Stimulated activated CD4-positive, alpha-beta T cell treated with anti-CD3 and anti-CD28 coated beads, Interleukin-2, amount 100 ng/mL, for 4 hours (primary cell): Measurements from ENCODE around the gene TSHR.

Source experiments
- DNase-seq: peaks from one replicate; pipeline ENCODE4 v3.0.0-alpha.2; 2020; ENCODE audit warnings: low read depth

TSHR gene

DNA sequence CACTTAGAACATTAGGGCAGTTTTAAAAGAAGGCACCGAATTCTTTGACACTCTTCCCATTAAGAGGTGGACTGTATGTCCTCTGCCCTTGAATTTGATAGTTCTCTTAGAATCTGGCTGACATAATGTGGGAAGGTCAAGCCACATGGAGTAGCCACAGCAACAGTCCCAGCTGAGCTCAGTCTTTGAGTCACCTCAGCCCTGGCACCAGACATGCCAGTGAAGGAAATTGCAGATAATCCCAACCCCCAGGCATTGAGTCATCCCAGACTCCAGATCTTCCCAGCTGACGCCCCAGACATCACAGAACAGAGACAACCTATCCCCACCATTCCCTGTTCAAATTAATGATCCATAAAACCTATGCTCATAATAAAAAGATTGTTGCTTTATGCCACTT lies 181.9 kb downstream of the TSHR start:
- no peak for DNase-seq

DNA sequence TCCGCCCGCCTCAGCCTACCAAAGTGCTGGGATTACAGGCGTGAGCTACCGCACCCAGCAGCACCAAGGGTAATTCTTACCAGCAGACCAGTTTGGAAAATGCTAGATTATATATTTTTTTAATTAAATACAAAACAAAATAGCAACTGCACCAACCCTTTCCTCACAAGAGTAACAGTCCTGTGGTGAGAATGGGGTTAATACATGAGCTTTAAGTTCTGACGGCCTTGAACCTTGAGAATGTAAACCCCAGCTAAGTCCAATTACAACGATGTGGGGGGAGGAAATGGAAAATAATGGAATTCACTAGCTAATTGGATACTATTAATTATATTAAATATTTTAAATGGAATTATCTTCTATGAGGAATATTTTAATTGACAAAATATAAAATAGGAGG lies 183.0 kb downstream of the TSHR start:
- no peak for DNase-seq

DNA sequence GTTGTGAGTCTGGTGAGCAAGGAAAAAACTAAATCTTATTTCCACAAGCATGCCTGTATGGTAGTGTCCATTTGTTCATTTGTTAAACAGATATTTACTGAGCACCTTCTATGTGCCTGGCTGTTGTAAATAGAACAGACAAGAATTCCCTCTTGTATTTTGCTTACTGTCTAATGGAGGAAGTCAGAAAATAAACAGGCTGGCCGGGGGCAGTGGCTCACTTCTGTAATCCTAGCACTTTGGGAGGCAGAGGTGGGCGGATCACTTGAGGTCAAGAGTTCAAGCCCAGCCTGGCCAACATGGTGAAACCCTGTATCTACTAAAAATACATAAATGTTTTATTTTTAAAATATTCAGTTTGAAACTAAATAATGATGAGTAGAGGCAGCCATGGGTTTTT lies 186.0 kb downstream of the TSHR start:
- no peak for DNase-seq

DNA sequence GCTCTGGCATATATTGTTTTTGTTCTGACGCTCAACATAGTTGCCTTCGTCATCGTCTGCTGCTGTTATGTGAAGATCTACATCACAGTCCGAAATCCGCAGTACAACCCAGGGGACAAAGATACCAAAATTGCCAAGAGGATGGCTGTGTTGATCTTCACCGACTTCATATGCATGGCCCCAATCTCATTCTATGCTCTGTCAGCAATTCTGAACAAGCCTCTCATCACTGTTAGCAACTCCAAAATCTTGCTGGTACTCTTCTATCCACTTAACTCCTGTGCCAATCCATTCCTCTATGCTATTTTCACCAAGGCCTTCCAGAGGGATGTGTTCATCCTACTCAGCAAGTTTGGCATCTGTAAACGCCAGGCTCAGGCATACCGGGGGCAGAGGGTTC lies 188.4 kb downstream of the TSHR start:
- DNase-seq: no peak

DNA sequence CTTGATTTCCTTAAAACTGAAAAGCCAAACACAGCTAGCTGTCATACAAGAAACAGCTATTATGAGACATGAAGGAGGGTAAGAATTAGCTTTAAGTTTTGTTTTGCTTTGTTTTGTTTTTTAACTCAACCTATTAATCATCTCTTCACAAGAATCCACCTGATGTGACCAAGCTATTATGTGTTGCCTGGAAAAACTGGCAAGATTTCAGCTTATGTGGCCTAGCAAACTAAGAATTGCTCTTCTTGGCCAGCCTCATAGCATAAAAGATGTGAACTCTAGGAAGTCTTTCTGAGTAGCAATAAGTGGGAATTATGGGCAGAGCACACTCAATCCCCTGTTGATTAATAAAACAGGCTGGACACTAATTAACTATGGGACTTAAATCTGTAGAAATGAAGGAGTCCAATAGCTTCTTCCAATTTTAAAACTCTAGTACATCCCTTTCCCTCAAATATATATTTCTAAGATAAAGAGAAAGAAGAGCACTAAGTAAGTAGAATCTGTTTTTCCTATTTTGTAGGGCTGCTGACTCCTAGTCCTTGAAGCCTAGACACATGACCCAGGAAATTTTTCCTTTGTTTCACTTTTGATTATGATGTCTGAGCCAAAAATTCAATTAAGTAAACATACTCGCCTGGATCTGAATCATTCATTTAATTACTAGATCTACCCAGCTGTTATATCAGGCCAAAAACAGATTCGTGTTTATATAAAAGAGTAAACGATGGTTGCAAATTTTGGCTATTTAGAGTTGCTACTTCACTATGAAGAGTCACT lies 189.6 kb downstream of the TSHR start:
- no peak for DNase-seq

DNA sequence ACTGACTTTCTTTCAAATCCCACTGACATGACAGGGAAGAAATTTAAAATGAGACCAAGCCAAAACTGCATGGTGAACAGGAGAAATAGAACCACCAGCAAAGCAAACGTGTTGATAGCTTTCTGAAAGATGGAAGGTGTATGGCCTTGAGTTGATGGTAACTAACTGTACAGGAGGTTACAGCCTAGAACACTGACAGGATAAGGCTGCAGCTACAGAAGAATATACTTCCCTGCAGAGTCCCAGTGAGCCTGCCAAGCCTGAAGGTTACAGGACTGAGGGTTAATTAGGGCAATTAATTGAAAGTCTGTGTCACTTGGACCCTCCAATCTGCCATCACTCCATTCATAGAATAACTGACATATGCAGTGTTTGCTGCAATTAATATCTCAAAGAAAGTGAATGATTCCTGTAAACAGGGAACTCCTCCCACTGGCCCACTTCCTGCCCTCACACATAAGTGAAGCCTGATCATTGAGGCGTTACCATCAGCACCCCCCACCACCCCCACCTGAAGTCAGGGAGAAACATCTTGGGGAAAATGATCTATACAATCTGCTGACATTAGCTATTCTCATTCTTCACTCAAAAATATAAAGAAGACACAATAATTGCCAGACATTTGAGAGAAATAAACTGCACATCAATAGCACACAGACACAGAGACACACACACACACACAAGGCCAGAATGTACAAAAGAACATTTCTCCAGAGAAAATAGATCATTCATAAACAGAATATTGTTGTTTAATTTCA lies 191.9 kb downstream of the TSHR start:
- no peak for DNase-seq

DNA sequence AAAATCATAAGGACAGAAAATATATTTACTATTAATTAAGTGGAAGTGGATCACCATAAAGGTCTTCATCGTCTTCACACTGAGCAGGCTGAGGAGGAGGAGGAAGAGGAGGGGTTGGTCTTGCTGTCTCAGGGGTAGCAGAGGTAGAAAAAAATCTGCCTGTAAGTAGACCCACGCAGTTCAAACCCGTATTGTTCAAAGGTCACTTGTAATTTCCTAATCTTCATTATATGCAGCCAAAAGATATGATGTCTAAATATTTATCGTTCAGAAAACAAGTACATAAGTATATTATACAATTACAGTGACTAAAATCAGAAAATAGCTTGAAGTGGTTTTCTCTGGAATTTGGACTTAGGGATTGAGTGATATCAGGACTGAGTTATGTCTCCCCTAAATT lies 193.2 kb downstream of the TSHR start:
- DNase-seq: no peak

DNA sequence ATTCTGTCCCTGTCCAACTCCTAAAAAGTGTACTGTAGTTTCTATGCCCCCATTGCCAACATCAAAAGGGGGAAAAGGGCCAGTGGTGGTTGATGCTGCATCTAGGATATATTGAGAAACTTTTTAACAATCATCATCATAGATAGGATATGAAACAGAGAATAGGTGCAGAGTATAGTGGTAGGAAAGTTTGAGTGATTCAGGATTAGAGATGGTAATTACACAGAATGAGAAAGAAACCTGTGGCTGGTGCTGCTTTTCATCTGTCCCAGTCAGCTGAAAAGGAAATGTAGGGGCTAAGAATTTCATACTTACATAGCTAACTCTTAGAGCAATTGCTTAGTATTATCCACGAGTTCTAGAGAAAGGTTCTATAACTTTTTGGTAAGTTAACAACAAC lies 197.8 kb downstream of the TSHR start:
- no peak for DNase-seq

DNA sequence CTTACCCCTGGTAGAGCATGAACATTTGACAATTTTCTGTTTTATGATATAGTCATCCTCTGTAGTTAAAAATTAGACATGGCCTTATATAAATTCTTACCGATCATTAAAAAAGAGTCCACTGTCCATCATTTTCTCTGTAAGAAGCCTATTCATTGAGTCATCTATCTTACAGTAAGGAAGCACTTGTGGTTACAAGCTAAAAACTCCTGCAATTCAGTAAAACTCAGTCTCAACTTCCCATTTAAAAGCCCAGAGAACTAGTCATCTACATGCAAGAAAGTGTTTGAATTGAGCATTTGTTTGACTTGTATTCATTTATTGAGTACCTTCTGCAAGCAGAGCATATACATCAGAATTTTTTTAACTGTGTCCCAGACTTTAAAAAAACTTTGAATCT lies 202.0 kb downstream of the TSHR start:
- no peak for DNase-seq

DNA sequence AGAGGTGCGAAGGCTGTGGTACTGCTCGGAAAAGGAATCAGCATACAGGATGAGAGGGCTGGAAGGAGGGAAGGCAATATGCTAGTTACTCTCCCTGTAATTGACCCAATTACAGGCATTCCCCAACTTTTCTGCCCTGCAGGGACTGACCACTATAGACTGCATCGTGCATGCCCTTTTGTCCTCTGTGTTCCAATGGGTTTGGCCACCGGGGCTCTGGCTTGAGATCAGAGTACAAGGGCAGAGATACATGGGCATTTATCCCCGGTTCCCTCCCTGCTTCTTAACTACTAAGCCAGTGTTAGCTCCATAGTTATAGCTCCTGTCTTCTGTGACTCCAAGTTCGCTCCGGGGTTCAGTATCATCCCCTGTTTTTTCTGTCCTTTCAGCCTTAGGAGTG lies 205.7 kb downstream of the TSHR start:
- DNase-seq: no peak

DNA sequence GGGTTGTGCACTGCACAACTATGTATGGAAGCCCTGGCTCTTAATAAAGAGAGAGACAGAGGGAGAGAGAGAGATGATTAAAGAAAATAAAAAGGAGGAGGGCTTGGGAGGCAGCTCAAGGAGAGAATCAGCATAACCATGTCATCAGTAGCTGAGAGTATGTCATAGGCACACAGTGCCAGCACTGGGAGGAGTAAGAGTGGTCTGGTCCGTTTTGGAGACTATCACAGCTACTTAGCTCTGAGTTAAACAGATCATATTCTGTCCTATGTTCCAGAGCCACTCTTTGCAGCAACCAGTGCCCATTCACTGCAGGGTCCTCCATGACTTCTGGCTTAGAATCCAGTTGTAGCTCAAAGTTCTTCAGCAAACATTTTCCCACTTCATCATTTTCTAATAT lies 206.3 kb downstream of the TSHR start:
- DNase-seq: no peak

DNA sequence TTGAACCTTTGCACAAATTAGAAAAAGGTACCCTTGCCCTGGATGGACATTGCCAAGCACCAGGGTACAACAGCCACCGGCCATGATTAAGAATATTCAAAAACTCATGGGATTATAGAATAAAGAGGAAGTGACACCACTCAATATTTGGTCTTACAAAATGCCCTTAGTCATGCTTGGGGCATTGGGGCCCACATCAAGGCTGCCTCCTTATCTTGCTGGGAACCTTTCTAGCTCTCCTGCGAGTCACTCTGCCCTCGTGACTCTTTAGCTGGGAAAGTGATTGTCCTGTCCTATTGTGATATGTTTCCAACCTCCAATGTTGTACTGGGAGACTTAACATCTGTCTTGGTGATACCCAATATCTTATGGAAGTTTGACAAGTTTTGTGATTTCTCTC lies 207.5 kb downstream of the TSHR start:
- DNase-seq: no peak

DNA sequence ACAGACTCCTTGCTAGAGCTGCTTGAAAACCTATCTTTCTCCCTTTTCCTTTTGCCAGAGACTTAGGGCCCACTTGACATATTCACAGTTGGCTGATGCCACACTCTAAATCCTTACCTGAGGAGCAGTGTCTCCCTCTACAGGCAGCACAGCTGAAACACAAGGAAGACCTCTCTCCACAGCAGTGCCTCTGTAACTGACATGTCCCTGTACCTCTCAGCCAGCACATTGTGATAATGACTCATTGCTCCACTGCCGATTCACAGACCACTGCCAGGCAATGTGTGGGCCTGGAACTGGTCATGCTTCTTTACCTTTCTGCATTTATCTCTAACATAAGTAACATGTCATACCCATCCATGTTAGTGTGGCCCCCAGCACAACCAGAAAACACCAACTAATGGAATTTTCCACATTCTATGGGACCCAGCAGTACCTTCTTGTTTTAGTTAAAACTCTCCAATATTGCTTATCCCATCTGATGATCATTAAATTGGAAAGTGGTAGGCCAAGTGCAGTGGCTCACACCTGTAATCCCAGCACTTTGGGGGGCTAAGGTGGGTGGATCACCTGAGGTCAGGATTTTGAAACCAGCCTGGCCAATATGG lies 208.8 kb downstream of the TSHR start:
- peak; percentile 17 for DNase-seq

DNA sequence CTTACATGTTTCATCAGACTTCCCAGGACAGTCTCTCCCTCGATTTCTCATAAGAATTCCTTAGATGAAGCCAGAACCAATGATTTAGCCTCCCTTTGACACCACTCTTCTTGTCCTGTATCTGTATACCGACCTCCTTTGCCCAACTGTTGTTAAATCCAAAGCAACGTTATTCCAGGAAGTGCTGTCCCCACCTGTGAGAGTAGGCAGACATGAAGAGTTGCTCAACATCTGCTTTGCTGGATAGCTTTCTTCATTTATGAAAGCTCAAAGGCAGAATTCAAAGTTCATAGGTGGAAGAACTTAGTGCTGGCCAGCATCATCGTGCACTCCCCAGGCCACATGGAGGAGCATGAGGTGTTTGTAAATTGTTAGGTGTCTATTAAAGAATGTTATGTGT lies 209.8 kb downstream of the TSHR start:
- DNase-seq: no peak

DNA sequence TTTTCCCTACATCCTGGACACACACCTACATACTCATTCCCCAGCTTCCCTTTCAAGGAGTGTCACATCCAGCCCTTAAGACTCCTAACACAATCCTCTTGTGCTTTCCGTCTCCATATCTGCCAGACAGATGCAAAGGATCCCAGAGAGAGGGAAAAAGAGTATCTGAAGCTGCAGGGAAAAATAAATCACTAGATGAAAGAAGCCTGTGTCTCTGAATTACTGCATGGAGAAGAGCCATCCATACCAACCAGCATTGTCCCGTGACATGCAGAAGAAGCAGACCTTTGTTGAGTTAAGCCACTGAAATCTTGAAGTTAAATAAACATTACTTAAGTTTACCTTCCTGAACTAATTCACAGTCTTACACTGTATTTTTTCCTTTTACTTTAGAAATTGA lies 210.7 kb downstream of the TSHR start:
- DNase-seq: no peak

DNA sequence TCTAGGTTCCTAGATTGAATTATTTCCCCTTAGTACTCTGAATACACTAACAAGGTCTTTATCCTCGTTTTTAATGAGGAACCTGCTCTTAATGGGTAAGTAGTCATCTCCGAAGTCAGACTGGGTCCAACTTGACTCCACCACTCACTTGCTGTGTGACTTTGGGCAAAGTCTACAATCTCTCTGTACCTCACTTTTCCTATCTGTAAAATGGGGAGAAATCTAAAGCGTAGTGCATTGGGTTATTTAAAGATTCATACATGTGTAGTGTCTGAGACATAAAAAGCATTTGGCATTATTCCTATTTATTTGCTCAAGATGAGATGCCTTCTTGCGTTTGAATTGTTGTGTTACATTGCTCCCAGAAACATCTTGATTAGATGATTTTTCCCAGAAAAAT lies 213.8 kb downstream of the TSHR start:
- DNase-seq: no peak

DNA sequence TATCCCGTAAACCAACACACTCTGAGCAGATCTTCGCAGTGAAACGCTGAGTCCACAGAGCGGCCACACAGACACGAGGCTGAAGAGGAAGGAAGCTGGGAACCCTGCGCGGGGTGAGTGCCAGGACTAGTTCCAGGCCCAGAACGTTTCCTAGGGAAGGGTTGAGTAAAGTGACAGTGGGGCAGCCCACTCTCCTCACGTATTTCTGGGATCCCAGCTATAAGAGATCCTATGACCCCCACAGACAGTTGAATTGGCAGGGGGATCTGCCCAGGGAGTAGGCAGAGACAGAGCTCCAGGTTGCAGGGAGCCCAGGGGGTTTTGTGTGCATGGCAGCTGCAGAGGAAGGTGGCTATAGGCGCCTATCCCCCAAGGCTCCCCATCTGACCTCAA lies 214.3 kb downstream of the TSHR start:
- no peak for DNase-seq

DNA sequence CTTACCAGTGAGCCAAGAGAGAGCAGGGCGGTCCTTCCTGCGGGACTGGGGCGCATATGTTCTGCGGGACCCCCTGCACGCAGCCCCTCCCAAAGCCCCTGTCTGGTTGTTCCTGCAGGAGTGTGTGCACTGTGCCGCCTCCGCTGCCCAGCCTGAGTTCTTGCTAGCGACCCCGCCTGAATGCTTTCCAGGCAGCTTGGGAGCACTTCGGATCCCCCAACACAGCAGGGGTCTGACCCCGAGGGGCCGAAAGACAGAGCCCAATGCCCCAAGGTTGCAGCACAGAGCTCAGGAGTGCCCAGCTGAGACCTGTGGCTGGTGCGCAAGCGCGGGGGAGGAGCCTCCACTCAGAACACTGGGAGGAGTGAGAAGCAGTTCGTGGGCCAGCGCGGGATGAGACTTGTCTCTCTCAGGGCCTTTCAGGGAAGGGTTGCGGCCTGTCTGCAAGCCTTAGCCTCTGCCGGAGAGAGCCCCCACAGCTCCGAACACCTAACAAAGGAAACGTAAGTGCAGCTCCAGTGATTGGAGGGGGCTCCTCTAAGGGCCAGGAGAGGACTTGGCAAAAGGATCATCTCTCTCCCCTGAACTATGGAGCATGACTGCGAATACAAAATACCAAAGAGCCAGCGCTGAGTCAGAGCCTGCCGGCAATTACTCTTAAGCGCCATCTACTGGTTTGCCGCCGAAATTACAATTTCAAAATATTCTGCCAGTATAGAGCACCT lies 214.8 kb downstream of the TSHR start:
- DNase-seq: peak; percentile 83

DNA sequence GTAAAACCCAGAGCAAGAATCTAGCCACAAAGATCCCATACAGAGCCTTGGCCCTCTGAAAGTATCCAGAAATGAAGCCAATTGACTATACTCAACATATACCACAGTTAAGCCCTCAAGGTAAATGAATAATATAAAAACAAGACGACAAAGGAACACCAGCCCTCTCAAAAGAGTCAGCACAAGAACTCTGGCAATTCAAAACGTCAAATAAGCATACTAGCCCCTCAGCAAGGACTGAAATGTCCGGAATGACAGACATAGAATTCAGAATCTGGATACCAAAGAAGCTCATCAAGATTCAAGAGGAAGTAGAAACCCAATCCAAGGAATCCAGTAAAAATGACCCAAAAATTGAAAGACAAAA lies 215.4 kb downstream of the TSHR start:
- no peak for DNase-seq

DNA sequence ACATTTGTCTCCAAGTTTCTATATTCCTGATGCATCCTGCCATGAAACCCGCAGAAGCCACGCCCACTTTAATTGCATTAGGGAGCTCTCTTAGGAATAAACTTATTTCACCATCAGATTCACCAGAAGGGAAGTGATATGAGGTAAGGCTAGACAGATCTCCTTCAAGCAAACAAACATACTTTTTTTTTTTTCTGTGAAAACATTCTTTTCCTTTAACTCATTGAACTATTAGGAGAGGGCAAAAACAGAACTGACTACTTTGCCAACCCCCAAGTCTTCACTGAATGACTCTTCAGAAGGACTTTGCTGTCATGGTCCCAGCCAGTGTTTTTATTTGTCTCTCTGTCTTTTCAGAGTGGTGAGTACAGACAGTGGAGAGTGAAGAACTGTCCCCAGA lies 216.9 kb downstream of the TSHR start:
- DNase-seq: no peak

DNA sequence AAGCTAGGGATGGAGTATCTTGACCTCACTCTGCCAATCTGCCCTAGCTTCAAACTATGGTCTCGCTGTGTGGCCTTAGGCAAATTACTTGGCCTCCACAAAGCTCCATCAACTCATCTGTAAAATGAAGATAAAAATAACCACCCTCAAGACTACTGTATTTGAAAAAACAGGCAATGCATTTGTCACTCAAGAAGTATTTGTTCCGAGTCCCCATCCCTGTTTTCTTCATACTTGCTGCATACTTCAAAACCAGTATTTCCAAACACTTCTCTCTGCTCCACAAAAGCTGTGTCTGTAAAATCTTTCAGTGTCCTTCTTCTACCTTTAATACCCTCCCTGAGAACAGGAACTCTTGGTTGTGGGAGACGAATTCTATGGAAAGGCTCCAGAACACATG lies 217.5 kb downstream of the TSHR start:
- no peak for DNase-seq

DNA sequence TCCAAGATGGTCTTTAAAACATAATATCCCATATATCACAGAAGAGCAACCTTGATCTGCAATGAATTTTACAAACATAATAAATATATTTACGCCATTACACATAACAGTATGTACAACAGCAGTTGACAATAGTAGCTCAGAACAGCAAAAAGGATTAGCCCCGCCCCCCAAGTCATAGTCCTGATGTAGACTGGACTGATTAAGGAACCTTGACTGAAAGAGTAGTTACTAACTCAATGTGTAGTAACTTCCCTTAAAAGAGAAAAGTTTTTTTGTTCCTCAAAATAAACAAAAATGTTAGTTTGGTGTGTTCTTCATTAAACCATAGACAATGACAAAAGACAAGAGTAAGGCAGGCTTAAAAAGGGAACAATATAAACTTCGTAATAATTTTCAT lies 220.8 kb downstream of the TSHR start:
- no peak for DNase-seq

DNA sequence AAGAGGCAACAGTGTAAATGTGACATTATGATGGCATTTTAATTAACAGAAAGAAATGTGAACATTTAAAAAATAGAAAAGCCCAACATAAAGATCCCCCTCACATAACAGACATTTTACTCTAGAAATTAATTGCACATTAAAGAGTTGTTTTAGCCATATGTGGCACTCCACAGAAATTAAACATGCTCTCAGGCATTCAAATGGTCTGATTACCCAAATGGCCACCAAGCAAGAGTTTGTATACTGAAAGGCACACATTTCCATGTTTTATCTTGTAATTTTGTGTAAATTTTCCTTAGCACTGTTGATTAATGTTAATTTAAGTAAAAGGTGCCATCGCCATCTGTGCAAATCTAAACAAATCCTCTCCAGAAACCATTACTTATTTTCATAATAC lies 221.8 kb downstream of the TSHR start:
- DNase-seq: no peak
